ENCODE measurements around the gene TCEA2.

- TF ChIP-seq CTCF (IDR thresholded peaks at IDR 0.05; ENCODE audit: low read depth, low read length) (no peak), POLR2A (IDR thresholded peaks at IDR 0.05; ENCODE audit: extremely low read depth, insufficient read length) (no peak), MAX (IDR thresholded peaks at IDR 0.05; ENCODE audit: low read depth, low read length) (no peak)
Measured at GRCh38 chr20:64063389-64064144, 569 bp downstream of the TCEA2 start.
